NCI-H526 (cell line): ENCODE results near the gene HSPA4.
"Not testable (repeated sequence)": the region's sequence is repeated elsewhere in the genome, so short reads cannot be mapped to it uniquely, and the experiment has no call there.

Experiments
- DNase-seq, 2 experiments: peaks; one replicate each; lab custom pipeline; 2025; lab: John Stamatoyannopoulos, UW

The HSPA4 gene

GRCh38 chr5:133124891-133125290, 73.1 kb downstream of the HSPA4 start:
- DNase-seq = no peak

- DNase-seq = no peak
Measured at GRCh38 chr5:133128066-133128465, 76.3 kb downstream of the HSPA4 start.

DNA sequence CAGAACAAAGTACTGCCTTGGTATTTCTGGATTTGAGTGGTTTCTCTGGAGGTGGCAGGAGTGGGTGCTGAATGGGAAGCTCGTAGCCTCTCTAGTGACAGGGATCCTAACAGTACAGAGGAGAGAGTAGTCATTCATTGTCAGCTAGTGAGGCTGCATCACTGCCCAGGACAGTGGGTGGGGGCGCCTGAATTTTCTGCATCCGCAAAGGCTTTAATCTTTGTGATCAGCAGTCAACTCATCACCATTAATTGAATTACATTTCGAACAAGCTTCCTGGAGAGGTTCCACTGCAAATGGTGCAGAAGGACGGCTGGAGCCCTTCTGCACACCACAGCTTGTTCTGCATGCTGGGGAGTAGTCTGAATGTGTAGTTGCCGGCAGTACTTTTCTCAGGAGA, 77.5 kb downstream of the HSPA4 start:
- no peak for DNase-seq

DNA sequence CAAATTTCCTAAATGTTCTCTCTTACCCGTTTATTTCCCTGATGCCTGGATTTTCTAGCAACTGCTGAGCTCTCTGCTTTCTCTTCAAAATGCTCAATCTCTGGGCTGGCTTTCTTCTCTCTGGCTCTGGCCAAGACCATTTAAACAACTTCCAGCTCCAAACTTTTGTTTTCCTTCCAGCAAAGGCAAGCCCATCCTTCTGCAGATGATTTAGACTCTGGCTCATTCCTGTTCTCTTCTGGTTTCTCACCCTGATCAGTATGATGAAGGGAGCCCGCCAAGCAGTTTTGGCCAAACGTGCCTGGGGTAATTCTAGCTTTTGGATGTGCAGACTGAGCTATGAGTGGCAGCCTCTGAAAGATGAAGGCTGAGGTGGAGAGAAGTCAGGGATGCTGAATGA, 78.1 kb downstream of the HSPA4 start:
- DNase-seq = no peak

- DNase-seq = no peak
Measured at GRCh38 chr5:133130387-133131118, 78.7 kb downstream of the HSPA4 start.

DNA sequence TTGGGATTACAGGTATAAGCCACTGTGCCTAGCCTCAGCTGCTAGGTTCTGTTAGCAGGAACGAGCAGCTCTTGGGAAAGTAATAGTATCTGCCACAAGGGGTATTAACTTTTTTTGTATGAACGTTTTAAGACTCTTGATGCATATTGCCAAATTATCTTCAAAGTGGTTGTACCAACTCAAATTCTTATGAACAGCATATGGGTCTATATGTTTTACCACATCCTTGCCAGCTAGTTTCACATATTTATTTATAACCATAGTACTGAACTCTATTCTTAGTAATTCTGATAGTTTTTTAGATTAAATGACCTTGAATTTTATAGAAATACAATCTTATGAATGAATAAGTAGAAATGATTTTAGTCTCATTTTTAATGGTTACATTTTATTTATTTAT, 80.9 kb downstream of the HSPA4 start:
- no peak for DNase-seq

- not testable (repeated sequence) for DNase-seq
Measured at GRCh38 chr5:133133241-133133640, 81.4 kb downstream of the HSPA4 start.

DNA sequence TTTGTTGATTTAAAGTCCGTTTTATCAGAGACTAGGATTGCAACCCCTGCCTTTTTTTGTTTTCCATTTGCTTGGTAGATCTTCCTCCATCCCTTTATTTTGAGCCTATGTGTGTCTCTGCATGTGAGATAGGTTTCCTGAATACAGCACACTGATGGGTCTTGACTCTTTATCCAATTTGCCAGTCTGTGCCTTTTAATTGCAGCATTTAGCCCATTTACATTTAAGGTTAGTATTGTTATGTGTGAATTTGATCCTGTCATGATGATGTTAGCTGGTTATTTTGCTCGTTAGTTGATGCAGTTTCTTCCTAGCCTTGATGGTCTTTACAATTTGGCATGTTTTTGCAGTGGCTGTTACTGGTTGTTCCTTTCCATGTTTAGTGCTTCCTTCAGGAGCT, 85.1 kb downstream of the HSPA4 start:
- DNase-seq = not testable (repeated sequence)

GRCh38 chr5:133140311-133140710, 88.5 kb downstream of the HSPA4 start:
- no peak for DNase-seq

DNA sequence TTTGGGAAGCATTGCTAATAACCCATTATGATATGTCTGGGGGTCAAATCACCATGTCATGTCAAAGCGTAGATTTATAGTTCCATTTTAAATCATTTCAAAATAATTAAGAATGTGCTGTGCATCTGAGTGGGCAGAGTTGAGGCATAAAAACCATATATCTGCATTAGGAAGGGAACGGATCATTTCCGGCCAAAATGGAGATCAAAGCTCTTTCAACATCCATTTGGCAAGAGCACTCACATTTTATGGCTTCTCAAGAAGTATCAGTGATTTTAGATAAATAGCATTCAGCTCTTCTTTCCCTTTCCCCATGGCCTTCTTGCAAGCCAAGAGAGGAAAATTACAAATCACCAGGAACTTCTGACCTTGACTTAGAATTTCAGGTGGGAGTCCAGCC, 89.9 kb downstream of the HSPA4 start:
- DNase-seq = no peak

DNA sequence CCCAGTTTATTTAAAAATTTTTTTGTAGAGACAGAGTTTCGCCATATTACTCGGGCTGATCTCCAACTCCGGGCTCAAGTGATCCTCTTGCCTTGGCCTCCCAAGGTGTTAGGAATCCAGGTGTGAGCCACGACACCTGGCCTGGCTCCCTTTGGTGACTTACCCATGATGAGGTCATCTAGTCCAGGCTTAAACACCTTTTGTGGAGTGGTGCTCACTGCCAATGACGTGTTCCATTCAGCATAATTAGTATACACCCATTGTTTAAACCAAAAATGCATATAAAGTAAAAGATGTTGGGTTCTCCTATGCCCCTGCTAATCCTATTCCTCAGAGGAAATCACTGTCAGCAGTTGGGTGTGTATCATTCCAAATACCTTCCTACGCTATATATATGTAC, 91.0 kb downstream of the HSPA4 start:
- DNase-seq = no peak

- DNase-seq = no peak
Measured at GRCh38 chr5:133144245-133144981, 92.6 kb downstream of the HSPA4 start.

DNA sequence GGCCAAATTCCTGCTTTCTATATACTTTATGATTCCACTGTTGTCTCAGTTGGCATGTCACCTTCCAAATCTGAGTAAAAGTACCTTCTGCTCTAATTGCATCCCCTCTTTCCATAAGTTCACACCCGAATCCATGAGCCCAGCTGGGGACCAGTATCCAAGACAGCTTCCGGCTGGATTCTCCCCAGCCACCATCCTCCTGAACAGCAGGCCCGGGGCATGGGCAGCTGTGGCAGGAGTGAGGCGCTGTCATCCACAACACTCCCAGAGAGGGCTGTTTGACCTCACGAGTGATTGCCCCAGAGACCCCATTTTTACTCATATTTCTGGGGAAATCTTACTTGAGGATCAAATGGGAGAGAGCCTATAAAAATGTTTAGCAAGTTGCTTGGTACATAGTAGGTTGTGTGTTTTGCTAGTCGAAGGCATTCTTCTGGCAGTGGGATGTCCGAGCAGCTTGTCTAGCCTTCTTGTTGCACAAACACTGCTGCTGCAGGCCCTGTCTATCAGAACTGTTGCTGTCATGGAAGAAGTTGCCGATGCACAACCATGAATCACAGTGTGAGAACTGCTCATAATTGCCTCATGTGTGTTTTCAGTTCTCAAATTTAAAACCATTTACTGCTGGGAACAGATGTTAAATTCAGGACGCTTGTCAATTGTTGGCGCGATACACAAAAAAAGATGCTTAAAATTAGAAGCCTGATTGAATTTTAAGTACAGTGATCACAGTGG, 93.8 kb downstream of the HSPA4 start:
- DNase-seq = no peak

- DNase-seq = no peak
Measured at GRCh38 chr5:133147411-133147810, 95.6 kb downstream of the HSPA4 start.

GRCh38 chr5:133147815-133148567, 96.2 kb downstream of the HSPA4 start:
- peak in 1 of 2 experiments; percentile 29 for DNase-seq

DNA sequence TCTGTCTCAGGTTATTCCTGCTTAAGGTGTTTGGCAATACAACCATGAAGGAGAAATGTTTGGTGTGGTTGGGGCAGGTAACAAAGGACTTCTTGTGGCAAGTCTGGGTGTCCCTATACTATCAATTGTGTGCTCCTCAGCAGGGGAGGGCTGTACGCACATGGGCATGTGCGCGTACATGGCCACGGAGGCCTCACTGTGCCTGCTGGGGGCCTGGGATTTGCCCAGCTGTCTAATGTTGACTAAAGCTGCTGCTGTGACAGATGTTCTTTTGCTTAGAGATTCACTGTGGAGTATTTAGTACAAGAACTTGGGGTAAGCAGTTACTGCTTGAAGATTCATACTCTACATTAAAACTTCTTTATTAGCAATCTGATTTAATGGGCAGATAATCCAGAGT, 97.5 kb downstream of the HSPA4 start:
- DNase-seq = peak in 1 of 2 experiments; percentile 11

DNA sequence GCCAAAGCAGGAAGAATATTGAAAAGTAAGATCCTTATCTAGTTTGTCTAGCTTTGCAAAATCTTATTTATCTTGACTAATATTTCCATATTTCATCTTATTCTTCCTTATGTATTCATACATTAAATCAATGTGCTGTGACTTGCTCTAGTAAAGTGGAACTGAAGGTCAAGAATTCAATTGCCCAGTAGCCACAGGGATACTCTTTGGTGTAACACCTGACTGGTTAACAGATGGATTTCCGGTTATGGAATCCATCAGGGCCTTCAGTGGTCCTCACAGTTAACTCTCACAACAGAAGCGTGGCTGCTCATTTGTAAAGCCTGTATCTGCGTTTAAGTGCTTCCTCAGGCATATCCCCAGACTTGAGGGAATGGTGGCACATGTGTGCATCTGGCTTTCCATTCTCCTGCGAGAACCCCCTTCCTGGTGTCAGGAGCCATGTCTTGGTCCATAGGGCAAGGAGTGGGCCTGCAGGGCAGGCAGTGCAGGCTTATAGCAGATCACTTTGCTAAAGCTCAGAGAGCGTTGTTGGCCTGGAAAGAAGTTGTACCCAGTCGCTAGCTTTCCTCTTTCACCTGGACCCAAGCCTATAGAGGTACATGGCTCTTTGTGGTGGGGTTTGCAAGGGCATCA, 99.2 kb downstream of the HSPA4 start:
- no peak for DNase-seq

- no peak for DNase-seq
Measured at GRCh38 chr5:133154274-133155075, 102.7 kb downstream of the HSPA4 start.

- no peak for DNase-seq
Measured at GRCh38 chr5:133155326-133155969, 103.6 kb downstream of the HSPA4 start.
